Panc1 (cell line): Measurements from ENCODE around the gene VAPA. TPM values are rescaled to one million over a fixed set of nuclear protein-coding genes. Genes with fewer than 3 reads are reported as not detected.

Source experiments
- ATAC-seq: fragments of 200-7000 bp; cut with Tn5 transposase; 2 replicates; pipeline ENCODE4 v1.9.1; 2020; ENCODE audit warnings: mild to moderate bottlenecking, moderate library complexity
- BruUV-seq: library from RNA; stranded (reverse); fragments of 400-500 nt; replicated peaks from 2 replicates; lab custom pipeline; 2021; lab: Mats Ljungman, UMichigan
- CTCF ChIA-PET: fragments of 300-600 bp; sonication (Branson Sonifier 250); formaldehyde crosslinking; loops from one replicate; lab custom pipeline; 2022; ENCODE audit warnings: antibody characterized with exemption; lab: Charles Lee
- POLR2A ChIA-PET: fragments of 300-600 bp; sonication (Branson Sonifier 250); formaldehyde crosslinking; loops from one replicate; lab custom pipeline; 2022; ENCODE audit warnings: antibody characterized with exemption; lab: Charles Lee
- DNase-seq: peaks from one replicate; pipeline ENCODE4 v3.0.0-alpha.2; 2010; ENCODE audit warnings: low read depth, low spot score
- H3K27ac ChIP-seq: 2 replicates; pipeline ENCODE4 v1.5.1; 2011; ENCODE audit warnings: mild to moderate bottlenecking, low read length, inconsistent platforms
- H3K27me3 ChIP-seq: fragments of 200-500 bp; sonication (Bioruptor generic); 2 replicates; pipeline ENCODE4 v1.6.0; 2014; ENCODE audit warnings: low read length, inconsistent platforms; ENCODE audit not compliant: control insufficient read depth, insufficient read depth
- H3K36me3 ChIP-seq: fragments of 200-500 bp; sonication (Bioruptor generic); 2 replicates; pipeline ENCODE4 v1.5.1; 2014; ENCODE audit warnings: inconsistent platforms, mild to moderate bottlenecking, low read length, moderate library complexity; ENCODE audit not compliant: control insufficient read depth, insufficient read depth
- H3K4me1 ChIP-seq: 2 replicates; pipeline ENCODE4 v1.5.1; 2011; ENCODE audit warnings: inconsistent platforms, mild to moderate bottlenecking, low read length, moderate library complexity; ENCODE audit not compliant: control insufficient read depth, insufficient read depth
- H3K4me3 ChIP-seq, 2 experiments: 2 replicates each; pipeline ENCODE4 v1.5.1; 2011 to 2012; ENCODE audit warnings: low read depth in 2 of 2, low read length in 2 of 2, mild to moderate bottlenecking in 2 of 2, inconsistent platforms in 1 of 2, moderate library complexity in 1 of 2
- H3K9me3 ChIP-seq: fragments of 200-500 bp; sonication (Bioruptor generic); 2 replicates; pipeline ENCODE4 v1.5.1; 2014; ENCODE audit warnings: low read depth, mild to moderate bottlenecking, inconsistent platforms, low read length, moderate library complexity; ENCODE audit not compliant: control insufficient read depth, insufficient read depth
- CTCF ChIP-seq: fragments of 450-650 bp; IDR thresholded peaks from 2 replicates; pipeline ENCODE4 v1.5.1; 2017; ENCODE audit warnings: mild to moderate bottlenecking
- POLR2AphosphoS5 ChIP-seq: IDR thresholded peaks from 2 replicates; pipeline ENCODE4 v1.6.1; 2012; ENCODE audit warnings: mild to moderate bottlenecking, low read depth, low read length, moderate library complexity
- REST ChIP-seq, 2 experiments: IDR thresholded peaks; 2 replicates each; pipeline ENCODE4 v1.6.1; 2011 to 2012; ENCODE audit warnings: low read depth in 2 of 2, control low read depth in 1 of 2, low read length in 1 of 2, mild to moderate bottlenecking in 1 of 2, moderate library complexity in 1 of 2; ENCODE audit not compliant: insufficient read depth in 1 of 2
- SIN3A ChIP-seq: IDR thresholded peaks from 2 replicates; pipeline ENCODE4 v1.6.1; 2012; ENCODE audit warnings: low read depth, mild to moderate bottlenecking, low read length, moderate library complexity, borderline replicate concordance; ENCODE audit not compliant: insufficient read depth
- TCF7L2 ChIP-seq: IDR thresholded peaks from 2 replicates; pipeline ENCODE4 v1.6.1; 2011; ENCODE audit warnings: mild to moderate bottlenecking, low read depth, low read length, inconsistent platforms
- in situ Hi-C: cut with HindIII; loops from 2 replicates; pipeline ENCODE4 v1.10.0; 2016; ENCODE audit warnings: low sequenced_read_pairs, low pct_unique_long_range_greater_than_20kb
- intact Hi-C: fragments of 100-400 bp; cut with micrococcal nuclease; formaldehyde crosslinking; loops from one replicate; pipeline ENCODE4 v1.10.0; 2022; ENCODE audit not compliant: unreplicated experiment
- total RNA-seq: library from RNA; stranded (reverse); gene quantifications from one replicate; pipeline ENCODE4 v1.2.1, GENCODE V29; 2021; ENCODE audit not compliant: unreplicated experiment

Gene VAPA
- total RNA-seq, 1 experiment from 2014 or later: 228 TPM

- ATAC-seq (no peak), DNase-seq (no peak)
- no peaks in the 10 kb centered on the region for H3K36me3 ChIP-seq
- no TSS peak for BruUV-seq
- H3K4me1 ChIP-seq: peaks cover 13% of the 10 kb centered on the region
- ChIA-PET POLR2A (no interaction called here), CTCF (no interaction called here)
- no peak for TF ChIP-seq CTCF
- TF ChIP-seq POLR2AphosphoS5: no peak
- in situ Hi-C loops (no loop called here), intact Hi-C loops (no loop called here)
- H3K4me3 ChIP-seq: no peak overlapping the region
- no peak overlapping the region for H3K27ac ChIP-seq
- H3K27me3 ChIP-seq: no peaks in the 10 kb centered on the region
- no peaks in the 10 kb centered on the region for H3K9me3 ChIP-seq
Measured at GRCh38 chr18:9985641-9986040, 71.8 kb downstream of the VAPA start.

GRCh38 chr18:9986156-9986930 lies 72.5 kb downstream of the VAPA start:
- intact Hi-C loops (no loop called here), in situ Hi-C loops (no loop called here)
- Histone ChIP-seq H3K27ac (no peak overlapping the region), H3K9me3 (no peaks in the 10 kb centered on the region), H3K4me3 (no peak overlapping the region), H3K4me1 (peaks cover 13% of the 10 kb centered on the region), H3K27me3 (no peaks in the 10 kb centered on the region), H3K36me3 (no peaks in the 10 kb centered on the region)
- no peak for ATAC-seq
- POLR2A ChIA-PET: no interaction called here
- TF ChIP-seq SIN3A (no peak), TCF7L2 (no peak), REST (IDR thresholded peaks at IDR 0.05; ENCODE audit: insufficient read depth in 1 of 2, low read depth in 2 of 2, low read length in 1 of 2) (no peak), CTCF (no peak), POLR2AphosphoS5 (no peak)
- BruUV-seq: no TSS peak
- DNase-seq: no peak
- CTCF ChIA-PET: no interaction called here
